Measurements from ENCODE around the gene PAK1IP1.
"Not testable (repeated sequence)": the region's sequence is repeated elsewhere in the genome, so short reads cannot be mapped to it uniquely, and the experiment has no call there.

Gene PAK1IP1, protein sequence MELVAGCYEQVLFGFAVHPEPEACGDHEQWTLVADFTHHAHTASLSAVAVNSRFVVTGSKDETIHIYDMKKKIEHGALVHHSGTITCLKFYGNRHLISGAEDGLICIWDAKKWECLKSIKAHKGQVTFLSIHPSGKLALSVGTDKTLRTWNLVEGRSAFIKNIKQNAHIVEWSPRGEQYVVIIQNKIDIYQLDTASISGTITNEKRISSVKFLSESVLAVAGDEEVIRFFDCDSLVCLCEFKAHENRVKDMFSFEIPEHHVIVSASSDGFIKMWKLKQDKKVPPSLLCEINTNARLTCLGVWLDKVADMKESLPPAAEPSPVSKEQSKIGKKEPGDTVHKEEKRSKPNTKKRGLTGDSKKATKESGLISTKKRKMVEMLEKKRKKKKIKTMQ

DNA sequence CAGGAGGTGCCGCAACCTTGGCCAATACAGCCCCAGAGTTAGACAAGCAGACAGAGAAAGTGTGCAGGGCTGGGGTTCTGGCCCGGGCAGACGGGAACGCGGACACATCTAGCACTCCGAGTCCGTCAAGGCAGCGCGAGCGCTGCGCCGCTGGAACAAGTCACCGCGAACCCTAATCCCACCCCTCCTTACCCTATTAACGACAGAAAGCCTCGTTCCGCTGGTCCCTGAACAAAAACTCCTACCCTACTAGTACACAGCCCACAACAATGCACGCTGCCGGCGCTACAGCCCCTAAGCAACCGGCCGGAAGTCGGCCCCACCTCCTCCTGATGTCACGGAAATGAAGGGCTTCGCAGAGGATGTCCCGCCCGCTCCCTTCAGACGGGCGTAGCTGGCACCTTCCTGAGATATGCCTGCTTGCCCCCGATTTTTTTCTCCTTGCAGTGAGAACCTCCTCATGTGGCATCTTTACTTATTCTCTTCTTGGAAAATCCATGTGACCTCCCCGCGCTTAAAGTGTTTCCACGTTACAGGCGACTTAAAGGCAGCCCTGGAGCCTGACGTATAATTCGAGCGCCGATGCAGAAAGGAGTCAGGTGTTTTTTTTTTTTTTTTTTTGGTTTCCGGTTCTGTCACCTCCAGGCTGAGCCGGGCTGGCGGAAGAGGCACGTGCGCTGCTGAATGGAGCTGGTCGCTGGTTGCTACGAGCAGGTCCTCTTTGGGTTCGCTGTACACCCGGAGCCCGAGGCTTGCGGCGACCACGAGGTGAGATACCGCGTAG is at the start of gene PAK1IP1, which contains the start of gene C6orf52:
PAK1IP1 (plus strand) TSS at position 671 of the 784 bp plus-strand sequence; CDS start at position 685, 14 bp downstream.
C6orf52 (minus strand) TSS at position 315 of the 784 bp plus-strand sequence. CDS start 7,066 bp downstream, outside the sequence.
- TF ChIP-seq, protein P1, sequence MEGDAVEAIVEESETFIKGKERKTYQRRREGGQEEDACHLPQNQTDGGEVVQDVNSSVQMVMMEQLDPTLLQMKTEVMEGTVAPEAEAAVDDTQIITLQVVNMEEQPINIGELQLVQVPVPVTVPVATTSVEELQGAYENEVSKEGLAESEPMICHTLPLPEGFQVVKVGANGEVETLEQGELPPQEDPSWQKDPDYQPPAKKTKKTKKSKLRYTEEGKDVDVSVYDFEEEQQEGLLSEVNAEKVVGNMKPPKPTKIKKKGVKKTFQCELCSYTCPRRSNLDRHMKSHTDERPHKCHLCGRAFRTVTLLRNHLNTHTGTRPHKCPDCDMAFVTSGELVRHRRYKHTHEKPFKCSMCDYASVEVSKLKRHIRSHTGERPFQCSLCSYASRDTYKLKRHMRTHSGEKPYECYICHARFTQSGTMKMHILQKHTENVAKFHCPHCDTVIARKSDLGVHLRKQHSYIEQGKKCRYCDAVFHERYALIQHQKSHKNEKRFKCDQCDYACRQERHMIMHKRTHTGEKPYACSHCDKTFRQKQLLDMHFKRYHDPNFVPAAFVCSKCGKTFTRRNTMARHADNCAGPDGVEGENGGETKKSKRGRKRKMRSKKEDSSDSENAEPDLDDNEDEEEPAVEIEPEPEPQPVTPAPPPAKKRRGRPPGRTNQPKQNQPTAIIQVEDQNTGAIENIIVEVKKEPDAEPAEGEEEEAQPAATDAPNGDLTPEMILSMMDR (IDR thresholded peaks at IDR 0.05; ENCODE audit: low read depth, low read length, missing control alignments): no peak

DNA sequence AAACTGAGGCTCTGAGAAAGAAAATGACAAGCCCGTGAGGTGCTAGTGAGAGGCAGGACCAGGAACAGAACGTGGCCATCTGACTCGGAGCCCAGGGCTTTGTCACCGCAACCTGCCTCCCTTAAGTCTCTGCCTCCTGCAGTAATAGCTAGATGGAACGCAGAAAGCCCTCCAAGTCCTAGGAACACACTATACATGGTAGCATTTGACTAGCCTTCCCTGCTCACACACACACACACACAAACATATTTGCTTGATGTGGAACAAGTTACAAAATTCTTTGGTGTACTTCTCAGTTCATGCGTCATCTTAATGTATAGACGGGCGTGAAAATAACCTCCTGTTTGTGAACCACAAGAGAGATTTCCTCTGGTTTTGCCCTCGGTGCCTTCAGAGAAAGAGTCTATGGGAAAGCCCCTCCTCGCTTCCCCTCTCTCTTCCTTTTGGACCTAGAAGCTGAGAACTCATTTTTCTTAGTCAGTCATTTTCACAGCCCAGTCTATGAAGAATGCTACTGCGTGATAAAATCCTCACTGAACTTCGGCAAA is 39.2 kb upstream of the PAK1IP1 start:
- no peak overlapping the region for H3K4me3 ChIP-seq (replicated peaks; ENCODE audit: low read depth, low read length)
- TF ChIP-seq, protein P1 (IDR thresholded peaks at IDR 0.05; ENCODE audit: low read depth, low read length, missing control alignments): no peak
- DNase-seq (ENCODE audit: extremely low read depth, low read depth): no peak

More for the DNA sequence above, at the start of gene PAK1IP1, which contains the start of gene C6orf52:
- peak within 1 kb of the TSS; percentile 79 for H3K4me3 ChIP-seq (replicated peaks; ENCODE audit: low read depth, low read length)
- peak; percentile 77 for DNase-seq (ENCODE audit: extremely low read depth, low read depth)

DNA sequence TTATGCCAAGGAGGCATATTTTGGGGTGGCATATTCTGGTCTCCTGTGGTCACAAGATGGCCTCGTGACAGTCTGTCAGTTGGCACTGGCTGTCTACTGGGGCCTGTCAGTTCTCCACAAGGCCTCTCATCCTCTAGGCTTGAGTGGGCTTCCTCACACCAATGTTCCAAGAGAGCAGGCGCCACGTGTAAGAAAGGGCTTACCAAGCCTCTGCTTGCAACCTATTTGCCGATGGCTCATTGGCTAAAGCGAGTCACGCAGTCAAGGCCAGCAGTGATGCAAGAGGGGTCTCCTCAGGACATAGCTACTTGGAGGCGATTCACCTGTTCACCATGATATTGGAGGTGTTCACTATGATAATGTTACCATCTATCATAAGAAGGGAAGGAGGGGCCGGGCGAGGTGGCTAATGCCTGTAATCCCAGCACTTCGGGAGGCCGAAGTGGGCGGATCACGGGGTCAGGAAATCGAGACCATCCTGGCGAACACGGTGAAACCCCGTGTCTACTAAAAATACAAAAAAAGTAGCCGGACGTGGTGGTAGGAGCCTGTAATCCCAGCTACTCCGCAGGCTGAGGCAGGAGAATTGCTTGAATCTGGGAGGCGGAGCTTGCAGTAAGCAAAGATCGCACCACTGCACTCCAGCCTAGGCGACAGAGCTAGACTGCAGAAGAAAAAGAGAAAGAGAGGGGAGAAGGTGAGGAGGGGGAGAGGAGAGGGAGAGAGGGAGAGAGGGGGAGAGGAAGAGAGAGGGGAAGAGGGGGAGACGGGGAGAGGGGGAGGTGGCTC is 35.7 kb upstream of the PAK1IP1 start:
- H3K4me3 ChIP-seq (replicated peaks; ENCODE audit: low read depth, low read length): peak overlapping the region; percentile 39
- TF ChIP-seq, protein P1 (IDR thresholded peaks at IDR 0.05; ENCODE audit: low read depth, low read length, missing control alignments): no peak
- DNase-seq (ENCODE audit: extremely low read depth, low read depth): no peak

DNA sequence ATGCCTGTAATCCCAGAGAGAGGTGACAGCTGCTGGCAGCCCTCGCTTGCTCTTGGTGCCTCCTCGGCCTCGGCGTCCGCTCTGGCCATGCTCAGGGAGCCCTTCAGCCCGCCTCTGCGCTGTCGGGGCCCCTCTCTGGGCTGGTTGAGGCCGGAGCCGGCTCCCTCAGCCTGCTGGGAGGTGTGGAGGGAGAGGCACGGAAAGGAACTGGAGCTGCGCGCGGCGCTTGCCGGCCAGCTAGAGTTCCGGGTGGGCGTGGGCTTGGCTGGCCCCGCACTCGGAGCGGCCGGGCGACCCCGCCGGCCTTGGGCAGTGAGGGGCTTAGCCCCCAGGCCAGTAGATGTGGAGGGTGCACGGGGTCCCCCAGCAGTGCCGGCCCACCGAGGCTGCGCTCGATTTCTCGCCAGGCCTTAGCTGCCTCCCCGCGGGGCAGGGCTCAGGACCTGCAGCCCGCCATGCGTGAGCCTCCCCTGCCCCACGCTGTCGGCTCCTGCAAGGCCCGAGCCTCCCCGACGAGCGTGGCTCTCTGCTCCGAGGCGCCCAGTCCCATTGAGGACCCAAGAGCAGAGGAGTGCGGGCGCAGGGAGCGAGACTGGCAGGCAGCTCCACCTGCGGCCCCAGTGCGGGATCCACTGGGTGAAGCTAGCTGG is 34.9 kb upstream of the PAK1IP1 start:
- DNase-seq (ENCODE audit: extremely low read depth, low read depth): no peak
- H3K4me3 ChIP-seq (replicated peaks; ENCODE audit: low read depth, low read length): peak overlapping the region; percentile 39
- TF ChIP-seq, protein P1 (IDR thresholded peaks at IDR 0.05; ENCODE audit: low read depth, low read length, missing control alignments): no peak

DNA sequence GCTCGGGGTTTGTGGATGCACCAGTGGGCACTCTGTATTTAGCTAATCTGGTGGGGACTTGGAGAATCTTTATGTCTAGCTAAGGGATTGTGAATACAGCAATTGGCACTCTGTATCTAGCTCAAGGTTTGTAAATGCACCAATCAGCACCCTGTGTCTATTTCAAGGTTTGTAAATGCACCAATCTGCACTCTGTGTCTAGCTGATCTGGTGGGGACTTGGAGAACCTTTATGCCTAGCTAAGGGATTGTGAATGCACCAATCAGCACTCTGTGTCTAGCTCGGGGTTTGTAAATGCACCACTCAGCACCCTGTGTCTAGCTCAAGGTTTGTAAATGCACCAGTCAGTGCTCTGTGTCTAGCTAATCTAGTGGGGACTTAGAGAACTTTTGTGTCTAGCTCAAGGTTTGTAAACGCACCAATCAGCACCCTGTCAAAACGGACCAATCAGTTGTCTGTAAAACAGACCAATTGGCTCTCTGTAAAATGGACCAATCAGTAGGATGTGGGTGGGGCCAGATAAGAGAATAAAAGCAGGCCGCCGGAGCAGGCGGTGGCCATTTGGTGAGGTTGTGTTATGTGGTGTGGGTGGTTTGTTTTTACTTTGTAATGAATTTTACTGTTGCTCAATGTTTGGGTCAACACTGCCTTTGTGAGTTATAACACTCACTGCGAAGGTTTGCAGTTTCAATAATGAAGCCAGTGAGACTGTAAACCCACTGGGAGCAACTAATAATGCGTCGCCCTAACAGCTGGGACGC is 34.2 kb upstream of the PAK1IP1 start:
- not testable (repeated sequence) for DNase-seq (ENCODE audit: extremely low read depth, low read depth); H3K4me3 ChIP-seq (replicated peaks; ENCODE audit: low read depth, low read length)

DNA sequence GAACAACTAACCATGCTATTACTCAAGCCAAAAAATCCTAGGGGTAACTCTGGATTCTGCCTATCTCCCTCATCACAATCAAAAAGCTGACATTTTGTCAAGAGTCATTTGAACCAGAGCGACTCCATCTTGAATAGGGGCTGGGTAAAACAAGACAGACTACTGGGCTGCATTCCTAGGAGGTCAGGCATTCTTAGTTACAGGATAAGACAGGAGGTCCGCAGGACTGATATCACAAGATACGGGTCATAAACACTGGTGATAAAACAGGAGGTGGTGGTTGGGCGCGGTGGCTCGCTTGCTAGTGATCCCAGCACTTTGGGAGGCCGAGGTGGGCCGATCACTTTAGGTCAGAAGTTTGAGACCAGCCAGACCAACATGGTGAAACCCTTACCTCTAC is 32.6 kb upstream of the PAK1IP1 start:
- no peak overlapping the region for H3K4me3 ChIP-seq (replicated peaks; ENCODE audit: low read depth, low read length)
- no peak for DNase-seq (ENCODE audit: extremely low read depth, low read depth)
- TF ChIP-seq, protein P1 (IDR thresholded peaks at IDR 0.05; ENCODE audit: low read depth, low read length, missing control alignments): no peak

Data from HFF-Myc (cell line).